Hepatocyte (in vitro differentiated cells): ENCODE data around the gene THSD1.

ENCODE experiments used
- EZH2phosphoT487 ChIP-seq: fragments of 200-600 bp; sonication (generic); IDR thresholded peaks from one replicate; pipeline ENCODE4 v1.6.1; 2018; ENCODE audit warnings: antibody characterized with exemption, mild to moderate bottlenecking, low read depth, moderate library complexity; ENCODE audit not compliant: unreplicated experiment, severe bottlenecking
- TF ChIP-seq, protein P1 (sequence below): fragments of 200-600 bp; sonication (generic); IDR thresholded peaks from 2 replicates; pipeline ENCODE4 v1.5.1; 2016; ENCODE audit warnings: antibody characterized with exemption, mild to moderate bottlenecking; ENCODE audit not compliant: poor library complexity

DNA sequence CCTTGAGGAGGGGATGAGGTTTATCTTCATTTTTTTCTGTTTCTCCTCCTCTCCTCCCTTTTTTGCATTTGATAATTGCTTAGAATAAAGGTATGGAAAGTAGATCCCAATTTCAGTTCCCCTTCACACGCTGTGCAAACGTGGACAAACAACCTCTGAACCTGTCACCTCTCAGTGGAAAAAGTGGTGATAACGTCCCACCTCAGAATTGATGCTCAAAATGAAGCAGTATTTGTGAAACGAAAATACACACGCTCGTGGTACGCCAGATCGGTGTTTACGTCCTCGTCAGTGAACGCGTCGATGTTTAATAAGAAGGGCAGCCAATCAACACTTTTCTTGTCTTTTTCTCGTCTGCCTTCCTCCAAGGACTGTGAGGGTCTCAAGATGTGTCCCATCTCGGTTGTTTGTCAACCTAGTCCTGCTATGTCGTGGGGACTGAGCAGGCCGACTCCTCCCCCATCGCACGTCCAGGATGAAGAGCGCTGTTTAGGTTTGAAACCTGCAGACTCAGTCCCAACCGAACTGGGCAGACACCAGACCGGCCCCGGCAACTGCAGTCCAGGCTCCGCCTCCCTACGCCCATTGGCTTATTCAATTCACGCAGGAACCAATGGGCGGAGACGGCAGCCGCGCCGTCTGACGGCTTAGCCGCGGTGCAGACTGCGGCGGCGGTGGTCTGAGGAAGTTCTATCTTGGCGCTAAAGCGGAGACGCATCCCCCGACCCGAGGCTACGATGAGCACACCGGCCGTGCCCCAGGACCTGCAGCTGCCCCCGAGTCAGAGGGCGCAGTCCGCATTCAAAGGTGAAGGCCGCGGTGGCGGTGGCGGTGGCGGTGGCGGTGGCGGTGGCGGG is 49.1 kb upstream of the THSD1 start, which contains the start of gene CKAP2:
- TF ChIP-seq, protein P1, sequence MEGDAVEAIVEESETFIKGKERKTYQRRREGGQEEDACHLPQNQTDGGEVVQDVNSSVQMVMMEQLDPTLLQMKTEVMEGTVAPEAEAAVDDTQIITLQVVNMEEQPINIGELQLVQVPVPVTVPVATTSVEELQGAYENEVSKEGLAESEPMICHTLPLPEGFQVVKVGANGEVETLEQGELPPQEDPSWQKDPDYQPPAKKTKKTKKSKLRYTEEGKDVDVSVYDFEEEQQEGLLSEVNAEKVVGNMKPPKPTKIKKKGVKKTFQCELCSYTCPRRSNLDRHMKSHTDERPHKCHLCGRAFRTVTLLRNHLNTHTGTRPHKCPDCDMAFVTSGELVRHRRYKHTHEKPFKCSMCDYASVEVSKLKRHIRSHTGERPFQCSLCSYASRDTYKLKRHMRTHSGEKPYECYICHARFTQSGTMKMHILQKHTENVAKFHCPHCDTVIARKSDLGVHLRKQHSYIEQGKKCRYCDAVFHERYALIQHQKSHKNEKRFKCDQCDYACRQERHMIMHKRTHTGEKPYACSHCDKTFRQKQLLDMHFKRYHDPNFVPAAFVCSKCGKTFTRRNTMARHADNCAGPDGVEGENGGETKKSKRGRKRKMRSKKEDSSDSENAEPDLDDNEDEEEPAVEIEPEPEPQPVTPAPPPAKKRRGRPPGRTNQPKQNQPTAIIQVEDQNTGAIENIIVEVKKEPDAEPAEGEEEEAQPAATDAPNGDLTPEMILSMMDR: no peak
- TF ChIP-seq EZH2phosphoT487: no peak
